ENCODE data around the gene STAT2. TPM values are rescaled to one million over a fixed set of nuclear protein-coding genes. Genes with fewer than 3 reads are reported as not detected.
A peak's percentile ranks its signal among the peaks of the same experiment; 100 is the strongest.

Gene STAT2
- total and polyA plus RNA-seq, 2 of the 13 experiments (the other 11 are each of a cell fraction or from before 2014, with no cell fraction given), result 43.5 to 84.6 TPM

DNA sequence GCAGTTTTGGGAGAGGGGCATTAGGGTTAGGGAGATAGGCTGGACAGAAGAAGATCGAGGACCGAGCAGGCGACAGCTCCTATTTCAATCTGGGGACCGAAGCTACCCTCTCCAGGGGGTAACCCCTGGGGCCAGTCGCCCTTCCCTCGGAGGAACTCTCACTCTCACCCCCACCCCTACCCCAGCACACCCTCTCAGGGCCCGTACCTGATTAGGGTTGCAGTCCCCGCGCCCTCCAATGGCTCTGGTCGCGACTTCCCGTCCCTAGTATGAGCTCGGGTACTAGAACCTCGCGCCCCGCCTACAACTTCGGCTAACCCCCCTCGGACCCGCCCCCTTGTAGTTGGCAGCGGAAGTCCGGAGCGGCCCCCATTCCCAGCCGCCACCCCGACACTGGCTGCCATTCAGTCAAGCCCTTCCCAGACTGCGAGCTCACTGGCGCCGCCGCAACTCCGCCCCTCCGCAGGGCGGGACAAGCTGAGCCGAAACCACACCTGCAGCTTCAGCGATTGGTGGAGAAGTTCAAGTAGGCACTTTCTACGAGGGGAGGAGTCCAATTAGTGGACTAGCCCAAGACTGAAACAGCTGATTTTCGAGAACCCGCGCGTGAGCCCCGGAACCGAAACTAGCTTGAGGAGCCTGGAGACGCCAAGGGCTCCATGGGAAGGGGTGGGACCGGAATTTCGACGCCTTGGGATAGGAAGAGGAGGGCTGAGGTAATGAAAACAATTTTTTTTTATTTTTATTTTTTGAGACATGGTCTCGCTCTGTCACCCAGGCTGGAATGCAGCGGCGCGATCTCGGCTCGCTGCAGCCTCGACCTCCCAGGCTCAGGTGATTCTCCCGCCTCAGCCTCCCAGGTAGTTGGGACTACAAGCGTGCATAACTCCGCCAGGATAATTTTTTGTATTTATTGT, at the start of gene STAT2 (continued):
- peak; percentile 48; the same call in 1 of the 2 replicates for TF ChIP-seq YEATS2 (CRISPR knock-in tag; IDR thresholded peaks at IDR 0.05; ENCODE audit: borderline replicate concordance)
- TF ChIP-seq ZNF124 (CRISPR knock-in tag; IDR thresholded peaks at IDR 0.05), result no peak; the same call in 1 of the 2 replicates
- TF ChIP-seq, protein P1, sequence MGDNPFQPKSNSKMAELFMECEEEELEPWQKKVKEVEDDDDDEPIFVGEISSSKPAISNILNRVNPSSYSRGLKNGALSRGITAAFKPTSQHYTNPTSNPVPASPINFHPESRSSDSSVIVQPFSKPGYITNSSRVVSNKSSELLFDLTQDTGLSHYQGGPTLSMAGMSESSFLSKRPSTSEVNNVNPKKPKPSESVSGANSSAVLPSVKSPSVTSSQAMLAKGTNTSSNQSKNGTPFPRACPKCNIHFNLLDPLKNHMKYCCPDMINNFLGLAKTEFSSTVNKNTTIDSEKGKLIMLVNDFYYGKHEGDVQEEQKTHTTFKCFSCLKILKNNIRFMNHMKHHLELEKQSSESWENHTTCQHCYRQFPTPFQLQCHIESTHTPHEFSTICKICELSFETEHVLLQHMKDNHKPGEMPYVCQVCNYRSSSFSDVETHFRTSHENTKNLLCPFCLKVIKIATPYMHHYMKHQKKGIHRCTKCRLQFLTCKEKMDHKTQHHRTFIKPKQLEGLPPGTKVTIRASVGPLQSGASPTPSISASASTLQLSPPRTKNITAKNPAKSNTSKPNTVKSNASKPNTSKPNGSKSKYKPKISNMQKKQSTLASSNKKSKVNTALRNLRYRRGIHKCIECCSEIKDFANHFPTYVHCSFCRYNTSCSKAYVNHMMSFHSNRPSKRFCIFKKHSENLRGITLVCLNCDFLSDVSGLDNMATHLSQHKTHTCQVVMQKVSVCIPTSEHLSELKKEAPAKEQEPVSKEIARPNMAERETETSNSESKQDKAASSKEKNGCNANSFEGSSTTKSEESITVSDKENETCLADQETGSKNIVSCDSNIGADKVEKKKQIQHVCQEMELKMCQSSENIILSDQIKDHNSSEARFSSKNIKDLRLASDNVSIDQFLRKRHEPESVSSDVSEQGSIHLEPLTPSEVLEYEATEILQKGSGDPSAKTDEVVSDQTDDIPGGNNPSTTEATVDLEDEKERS (CRISPR knock-in tag; IDR thresholded peaks at IDR 0.05), result peak; percentile 62; the same call in 1 of the 2 replicates
- TF ChIP-seq HDAC2 (CRISPR knock-in tag; IDR thresholded peaks at IDR 0.05), result peak; percentile 13; the same call in 1 of the 2 replicates
- TF ChIP-seq ZNF672 (CRISPR knock-in tag; IDR thresholded peaks at IDR 0.05), result no peak
- TF ChIP-seq ZNF160 (CRISPR knock-in tag; IDR thresholded peaks at IDR 0.05), result no peak
- TF ChIP-seq ZNF468 (CRISPR knock-in tag; IDR thresholded peaks at IDR 0.05), result no peak
- TF ChIP-seq, protein P2, sequence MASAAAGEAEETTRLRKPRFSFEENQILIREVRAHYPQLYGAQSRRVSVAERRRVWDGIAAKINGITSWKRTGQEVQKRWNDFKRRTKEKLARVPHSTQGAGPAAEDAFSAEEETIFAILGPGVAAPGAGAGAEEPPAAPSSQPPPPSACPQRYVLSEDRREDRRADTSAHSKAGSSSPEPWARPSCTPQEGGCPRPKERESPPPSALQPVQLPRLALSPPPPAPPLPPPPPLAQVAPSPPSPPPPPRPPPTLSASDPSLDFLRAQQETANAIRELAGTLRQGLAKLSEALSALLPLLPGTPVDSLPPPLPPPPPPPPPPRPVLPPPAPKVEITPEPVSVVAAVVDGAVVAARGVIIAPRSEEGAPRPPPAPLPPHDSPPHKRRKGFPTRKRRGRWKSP (CRISPR knock-in tag; IDR thresholded peaks at IDR 0.05), result no peak
- TF ChIP-seq ZNF652 (CRISPR knock-in tag; IDR thresholded peaks at IDR 0.05; ENCODE audit: borderline replicate concordance, low read depth), result no peak; the same call in 1 of the 2 replicates
- TF ChIP-seq POLR2G (IDR thresholded peaks at IDR 0.05; ENCODE audit: low read depth, low read length), result peak; percentile 75
- peak; percentile 55; the same call in 1 of the 2 replicates for TF ChIP-seq SRY (CRISPR knock-in tag; IDR thresholded peaks at IDR 0.05)
- TF ChIP-seq, protein P3, sequence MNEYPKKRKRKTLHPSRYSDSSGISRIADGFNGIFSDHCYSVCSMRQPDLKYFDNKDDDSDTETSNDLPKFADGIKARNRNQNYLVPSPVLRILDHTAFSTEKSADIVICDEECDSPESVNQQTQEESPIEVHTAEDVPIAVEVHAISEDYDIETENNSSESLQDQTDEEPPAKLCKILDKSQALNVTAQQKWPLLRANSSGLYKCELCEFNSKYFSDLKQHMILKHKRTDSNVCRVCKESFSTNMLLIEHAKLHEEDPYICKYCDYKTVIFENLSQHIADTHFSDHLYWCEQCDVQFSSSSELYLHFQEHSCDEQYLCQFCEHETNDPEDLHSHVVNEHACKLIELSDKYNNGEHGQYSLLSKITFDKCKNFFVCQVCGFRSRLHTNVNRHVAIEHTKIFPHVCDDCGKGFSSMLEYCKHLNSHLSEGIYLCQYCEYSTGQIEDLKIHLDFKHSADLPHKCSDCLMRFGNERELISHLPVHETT (CRISPR knock-in tag; conservative IDR thresholded peaks at IDR 0.05), result no peak
- TF ChIP-seq BCL6 (CRISPR knock-in tag; IDR thresholded peaks at IDR 0.05), result peak; percentile 4; the same call in 1 of the 2 replicates
- TF ChIP-seq, protein P4, sequence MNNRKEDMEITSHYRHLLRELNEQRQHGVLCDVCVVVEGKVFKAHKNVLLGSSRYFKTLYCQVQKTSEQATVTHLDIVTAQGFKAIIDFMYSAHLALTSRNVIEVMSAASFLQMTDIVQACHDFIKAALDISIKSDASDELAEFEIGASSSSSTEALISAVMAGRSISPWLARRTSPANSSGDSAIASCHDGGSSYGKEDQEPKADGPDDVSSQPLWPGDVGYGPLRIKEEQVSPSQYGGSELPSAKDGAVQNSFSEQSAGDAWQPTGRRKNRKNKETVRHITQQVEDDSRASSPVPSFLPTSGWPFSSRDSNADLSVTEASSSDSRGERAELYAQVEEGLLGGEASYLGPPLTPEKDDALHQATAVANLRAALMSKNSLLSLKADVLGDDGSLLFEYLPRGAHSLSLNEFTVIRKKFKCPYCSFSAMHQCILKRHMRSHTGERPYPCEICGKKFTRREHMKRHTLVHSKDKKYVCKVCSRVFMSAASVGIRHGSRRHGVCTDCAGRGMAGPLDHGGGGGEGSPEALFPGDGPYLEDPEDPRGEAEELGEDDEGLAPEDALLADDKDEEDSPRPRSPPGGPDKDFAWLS (CRISPR knock-in tag; IDR thresholded peaks at IDR 0.05; ENCODE audit: borderline replicate concordance), result no peak
- TF ChIP-seq ZNF101 (CRISPR knock-in tag; IDR thresholded peaks at IDR 0.05; ENCODE audit: borderline replicate concordance, low read depth), result no peak
- TF ChIP-seq ATF1 (CRISPR knock-in tag; IDR thresholded peaks at IDR 0.05), result peak; percentile 82
- TF ChIP-seq, protein P5, sequence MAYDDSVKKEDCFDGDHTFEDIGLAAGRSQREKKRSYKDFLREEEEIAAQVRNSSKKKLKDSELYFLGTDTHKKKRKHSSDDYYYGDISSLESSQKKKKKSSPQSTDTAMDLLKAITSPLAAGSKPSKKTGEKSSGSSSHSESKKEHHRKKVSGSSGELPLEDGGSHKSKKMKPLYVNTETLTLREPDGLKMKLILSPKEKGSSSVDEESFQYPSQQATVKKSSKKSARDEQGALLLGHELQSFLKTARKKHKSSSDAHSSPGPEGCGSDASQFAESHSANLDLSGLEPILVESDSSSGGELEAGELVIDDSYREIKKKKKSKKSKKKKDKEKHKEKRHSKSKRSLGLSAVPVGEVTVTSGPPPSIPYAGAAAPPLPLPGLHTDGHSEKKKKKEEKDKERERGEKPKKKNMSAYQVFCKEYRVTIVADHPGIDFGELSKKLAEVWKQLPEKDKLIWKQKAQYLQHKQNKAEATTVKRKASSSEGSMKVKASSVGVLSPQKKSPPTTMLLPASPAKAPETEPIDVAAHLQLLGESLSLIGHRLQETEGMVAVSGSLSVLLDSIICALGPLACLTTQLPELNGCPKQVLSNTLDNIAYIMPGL (CRISPR knock-in tag; IDR thresholded peaks at IDR 0.05; ENCODE audit: borderline replicate concordance in 1 of 2, low read depth in 1 of 2), result peak; percentile 41 to 42
